Left hindlimb (tissue), 1 donor: ENCODE results near the gene FAM89A.

Source experiments
- DNase-seq: peaks from one replicate; pipeline ENCODE4 v3.0.0-alpha.2; 2018

Gene FAM89A

DNA sequence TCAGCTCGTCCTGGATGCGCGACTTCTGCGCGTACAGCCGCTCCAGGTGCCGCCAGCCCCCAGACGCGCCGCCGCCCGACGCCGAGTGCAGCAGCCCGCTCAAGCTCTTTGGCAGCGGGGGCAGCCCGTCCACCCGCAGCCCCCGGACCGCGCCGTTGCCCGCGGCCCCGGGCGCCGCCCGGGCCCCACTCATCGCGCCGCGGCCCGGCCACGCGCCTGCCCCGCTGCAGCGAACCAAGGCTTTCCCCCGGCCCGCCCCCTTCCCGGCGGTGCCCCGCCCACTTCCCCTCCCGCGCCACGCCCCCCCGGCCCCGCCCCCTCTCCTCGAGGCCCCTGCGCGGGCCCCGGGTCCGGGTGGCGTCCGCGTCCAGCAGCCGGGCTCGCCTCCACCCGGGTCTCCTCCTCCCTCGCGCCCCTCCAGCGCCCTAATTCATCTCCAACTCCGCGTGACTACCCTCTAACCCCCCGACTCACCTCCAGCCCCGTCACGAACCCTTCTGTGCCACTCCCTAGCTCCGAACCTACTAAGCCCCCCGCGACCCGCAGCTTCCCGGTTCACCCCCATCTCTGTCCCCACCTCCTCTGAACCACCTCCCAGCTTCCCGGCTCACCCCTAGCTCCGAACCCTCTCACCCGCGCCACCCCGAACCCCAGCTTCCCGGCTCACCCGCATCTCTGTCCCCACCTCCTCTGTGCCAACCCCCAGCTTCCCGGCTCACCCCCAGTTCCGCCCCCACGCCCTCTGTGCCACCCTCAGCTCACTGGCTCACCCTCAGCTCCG, at the start of gene FAM89A:
TSS of gene FAM89A (minus strand) at position 236 of the 781 bp plus-strand sequence. CDS start at position 193, 43 bp downstream.
- DNase-seq, result peak; percentile 78

DNA sequence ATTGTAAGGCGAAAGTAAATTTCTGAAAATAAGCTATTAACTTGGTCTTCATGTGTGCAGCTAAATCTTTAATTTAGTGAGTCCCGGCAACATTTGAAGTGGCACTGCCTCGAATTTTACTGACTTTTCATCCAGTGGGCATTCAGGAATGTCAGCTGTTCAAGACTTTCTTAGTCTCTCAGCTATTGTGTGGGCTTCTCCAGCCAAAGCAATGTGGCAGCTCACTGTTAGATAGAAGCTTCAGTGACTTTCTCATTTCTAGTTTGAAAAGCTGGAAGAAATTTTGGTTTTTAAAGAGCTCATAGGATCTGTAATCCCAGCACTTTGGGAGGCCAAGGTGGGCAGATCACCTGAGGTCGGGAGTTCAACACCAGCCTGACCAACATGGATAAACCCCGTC, 44.3 kb upstream of the FAM89A start:
- DNase-seq, result no peak

DNA sequence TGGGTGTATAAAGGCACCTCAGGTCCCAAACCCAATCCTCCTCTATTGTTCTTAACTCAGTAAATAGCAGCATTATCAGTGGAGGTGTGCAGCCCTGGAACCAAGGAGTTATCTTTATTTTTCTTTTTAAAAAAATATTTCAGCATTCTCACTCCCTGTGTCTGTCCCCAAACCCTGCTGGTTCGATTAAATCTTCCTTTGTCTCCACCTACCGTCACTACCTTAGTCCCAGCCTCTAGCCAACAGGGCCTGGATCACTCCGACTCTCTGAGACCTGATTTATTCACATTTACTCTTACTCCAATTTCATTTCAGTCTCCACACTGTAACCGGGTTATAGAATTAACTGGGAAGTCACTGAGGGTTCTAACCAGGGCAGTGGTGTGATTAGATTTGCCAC, 39.1 kb upstream of the FAM89A start:
- no peak for DNase-seq

- no peak for DNase-seq
Observed at GRCh38 chr1:231078250-231078649, 38.2 kb upstream of the FAM89A start.

DNA sequence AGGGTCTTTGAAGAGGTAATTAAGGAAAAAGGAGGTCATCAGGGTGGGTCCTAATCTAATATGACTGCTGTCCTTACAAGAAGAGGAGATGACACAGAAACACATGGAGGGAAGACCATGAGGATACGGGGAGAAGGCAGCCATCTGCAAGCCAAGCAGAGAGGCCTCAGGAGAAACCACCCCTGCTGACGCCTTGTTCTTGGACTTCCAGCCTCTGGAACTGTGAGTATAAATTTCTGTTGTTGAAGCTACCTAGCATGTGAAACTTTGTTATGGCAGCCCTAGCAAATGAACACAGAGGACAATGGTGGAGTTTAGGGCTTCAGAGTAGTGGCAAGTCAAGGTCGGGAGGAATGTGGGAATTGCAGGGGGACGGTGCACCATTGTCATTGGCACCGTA, 36.7 kb upstream of the FAM89A start:
- DNase-seq, result no peak

DNA sequence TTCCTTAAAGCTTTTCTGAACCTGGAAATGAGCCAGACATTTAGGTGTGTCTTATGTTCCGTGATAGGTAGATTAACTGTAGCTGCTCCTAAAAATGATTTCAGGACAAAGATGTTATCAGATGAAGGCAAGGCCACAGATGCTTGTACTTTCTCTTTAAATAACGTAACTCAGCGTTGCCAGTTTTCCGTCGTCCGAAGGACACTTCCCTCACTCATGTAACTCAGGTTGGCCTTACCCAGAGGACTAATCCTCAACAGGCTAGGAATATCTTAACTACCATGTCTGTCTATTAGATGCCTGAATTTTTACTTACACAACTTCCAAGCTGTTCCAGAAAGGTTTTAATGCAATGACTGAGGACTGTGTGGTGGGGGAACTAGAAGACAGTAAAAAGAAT, 35.4 kb upstream of the FAM89A start:
- no peak for DNase-seq

- no peak for DNase-seq
Observed at GRCh38 chr1:231075020-231075419, 35.0 kb upstream of the FAM89A start.

DNA sequence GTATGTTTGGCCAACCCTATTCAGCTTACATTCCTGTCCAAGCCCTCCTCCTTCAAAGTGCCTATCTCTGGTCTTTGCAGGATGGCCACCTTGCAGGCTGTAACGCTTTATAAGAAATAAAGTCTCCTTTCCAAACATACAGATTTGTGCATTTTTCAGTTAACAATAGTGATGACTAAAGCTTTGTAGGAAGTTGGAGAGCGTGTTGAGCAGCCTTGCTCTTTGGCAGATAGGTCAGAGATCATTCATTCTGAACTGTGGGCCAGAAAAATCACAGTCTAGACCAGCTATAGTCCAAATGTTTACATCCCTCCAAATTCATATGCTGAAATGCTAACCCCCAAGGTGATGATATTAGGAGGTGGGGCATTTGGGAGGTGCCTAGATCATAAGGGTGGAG, 34.0 kb upstream of the FAM89A start:
- no peak for DNase-seq

- no peak for DNase-seq
Observed at GRCh38 chr1:231073331-231073730, 33.3 kb upstream of the FAM89A start.

DNA sequence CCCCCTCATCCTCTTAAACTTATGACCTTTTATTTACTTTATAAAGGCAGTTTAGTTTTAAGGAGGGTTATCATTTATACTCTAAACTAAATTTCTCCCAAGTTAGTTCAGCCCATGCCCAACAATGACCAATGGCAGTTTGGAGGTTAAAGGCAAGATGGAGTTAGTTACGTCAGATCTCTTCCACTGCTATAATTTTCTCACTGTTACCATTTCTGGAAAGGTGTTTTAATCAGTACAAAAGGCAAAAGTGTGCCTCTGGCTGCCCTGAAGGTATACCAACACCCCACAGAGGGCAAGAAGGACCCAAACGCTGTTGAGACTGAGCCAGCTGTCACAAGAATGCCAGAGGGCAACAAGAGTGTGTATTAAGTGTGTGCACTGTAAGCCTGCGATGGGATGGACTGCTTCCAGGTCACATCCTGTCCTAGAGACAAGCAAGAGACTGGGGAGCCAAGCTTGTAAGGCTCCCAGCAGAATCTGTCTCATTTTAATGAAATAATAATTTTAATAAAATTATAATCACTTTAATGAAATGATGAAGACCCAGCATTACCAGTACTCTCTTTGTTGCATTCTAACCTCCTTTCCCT, 32.5 kb upstream of the FAM89A start:
- no peak for DNase-seq

GRCh38 chr1:231072041-231072440, 32.0 kb upstream of the FAM89A start:
- DNase-seq, result no peak

DNA sequence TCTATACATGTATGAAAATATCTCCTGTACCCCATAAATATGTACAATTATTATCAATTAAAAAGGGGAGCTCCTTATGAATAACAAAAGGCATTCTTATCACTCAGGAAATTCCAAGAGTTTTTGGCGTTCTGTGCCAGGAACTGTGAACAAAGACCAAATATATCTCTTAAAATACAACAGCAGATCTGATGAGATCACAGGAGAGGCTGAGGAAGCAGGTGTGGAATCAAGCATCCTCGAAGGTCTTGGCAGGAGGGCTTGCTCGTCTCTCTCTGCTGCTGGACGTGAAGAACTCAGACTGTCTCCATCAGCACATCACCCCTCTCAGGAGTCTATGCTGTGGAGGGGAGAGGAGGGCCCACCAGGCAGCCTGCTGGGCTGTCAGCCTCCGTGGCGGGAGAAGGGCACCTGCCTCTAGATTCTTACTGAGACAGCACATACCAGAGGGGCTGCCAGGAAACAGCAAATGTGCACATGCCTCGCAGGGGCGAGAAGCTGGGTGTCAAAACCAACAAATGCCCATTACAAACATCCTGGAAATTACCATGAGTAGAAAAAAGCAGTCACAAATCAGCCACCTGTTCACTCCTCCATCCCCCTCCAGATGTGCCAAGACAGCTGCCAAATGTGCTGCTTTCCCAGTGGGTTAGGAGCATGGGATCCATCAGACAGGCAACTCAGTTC, 30.8 kb upstream of the FAM89A start:
- peak; percentile 52 for DNase-seq

DNA sequence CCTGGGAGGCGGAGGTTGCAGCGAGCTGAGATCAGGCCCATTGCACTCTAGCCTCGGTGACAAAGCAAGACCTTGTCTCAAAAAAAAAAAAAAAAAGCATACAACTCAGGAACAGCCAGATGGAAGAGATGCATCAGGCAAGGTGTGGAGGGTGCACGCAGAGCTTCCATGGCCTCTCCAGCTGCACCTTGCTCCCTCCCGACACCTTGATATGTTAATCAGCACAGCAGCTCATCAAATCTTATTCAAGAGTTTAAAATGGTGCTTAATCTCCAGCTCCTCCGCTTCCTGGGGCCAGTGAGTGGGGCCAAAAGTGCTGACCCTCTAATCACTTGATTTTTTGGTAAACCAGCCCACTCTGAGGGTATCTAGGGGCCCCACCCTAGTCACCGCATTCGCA, 29.3 kb upstream of the FAM89A start:
- no peak for DNase-seq

GRCh38 chr1:231068762-231069161, 28.7 kb upstream of the FAM89A start:
- DNase-seq, result no peak

- no peak for DNase-seq
Observed at GRCh38 chr1:231065510-231066241, 25.6 kb upstream of the FAM89A start.

DNA sequence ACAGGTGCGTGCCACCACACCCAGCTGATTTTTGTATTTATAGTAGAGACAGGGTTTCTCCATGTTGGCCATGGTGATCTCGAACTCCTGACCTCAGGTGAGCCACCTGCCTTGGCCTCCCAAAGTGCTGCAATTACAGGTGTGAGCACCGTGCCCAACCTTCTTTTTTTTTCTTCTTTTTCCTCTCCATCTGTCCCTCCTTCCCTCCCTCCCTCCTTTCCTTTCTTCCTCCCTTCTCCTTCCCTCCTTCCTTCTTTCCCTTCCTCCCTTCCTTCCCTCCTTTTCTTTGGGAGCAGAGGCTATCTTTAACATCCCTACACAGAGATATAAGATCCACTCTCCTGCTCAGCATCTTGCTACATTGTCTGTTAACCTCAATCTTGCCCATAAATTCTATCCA, 24.4 kb upstream of the FAM89A start:
- DNase-seq, result no peak

DNA sequence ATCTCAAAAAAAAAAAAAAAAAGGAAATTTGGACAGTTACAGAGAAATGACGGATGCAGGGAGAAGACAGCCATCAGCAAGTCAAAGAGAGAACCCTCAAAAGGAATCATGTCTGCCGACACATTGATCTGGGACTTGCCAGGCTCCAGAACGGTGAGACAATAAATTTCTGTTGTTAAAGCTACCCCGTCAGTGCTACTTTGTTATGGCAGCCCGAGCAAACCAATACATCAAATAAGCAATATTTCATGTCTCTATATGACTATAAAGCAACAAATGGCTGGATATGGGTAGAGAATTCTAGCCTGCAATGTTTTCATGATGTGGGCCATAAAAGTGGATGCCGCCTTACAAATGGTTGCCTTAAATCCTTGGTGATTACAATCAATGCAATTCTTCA, 23.3 kb upstream of the FAM89A start:
- DNase-seq, result no peak

DNA sequence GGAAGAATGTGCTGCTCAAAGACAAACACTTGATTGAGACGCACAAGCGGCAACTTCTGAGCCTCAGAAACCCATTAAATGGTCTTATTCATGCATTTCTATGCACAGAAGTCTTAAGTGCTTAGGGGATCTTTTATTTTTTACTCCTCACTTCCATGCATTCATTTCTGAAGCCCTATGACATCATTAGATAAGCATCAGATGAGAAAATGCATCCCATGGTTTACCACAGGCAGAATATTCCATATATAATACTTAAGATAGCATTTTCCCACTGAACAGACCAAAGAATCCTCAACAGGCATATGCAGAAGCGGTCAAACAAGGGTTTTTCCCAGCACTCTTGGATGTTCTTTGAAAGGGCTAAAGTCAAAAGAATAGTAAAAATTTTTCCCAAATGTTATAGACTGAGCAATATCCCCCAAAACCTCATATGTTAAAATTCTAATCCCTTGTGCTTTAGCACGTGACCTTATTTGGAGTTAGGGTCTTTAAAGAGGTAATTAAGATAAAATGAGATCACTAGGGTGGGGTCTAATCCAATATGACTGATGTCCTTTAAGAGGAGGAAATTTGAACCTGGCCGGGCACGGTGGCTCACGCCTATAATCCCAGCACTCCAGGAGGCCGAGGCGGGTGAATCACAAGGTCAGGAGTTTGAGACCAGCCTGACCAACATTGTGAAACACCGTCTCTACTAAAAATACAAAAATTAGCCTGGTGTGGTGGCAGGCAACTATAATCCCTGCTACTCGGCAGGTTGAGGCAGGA, 22.6 kb upstream of the FAM89A start:
- DNase-seq, result no peak

DNA sequence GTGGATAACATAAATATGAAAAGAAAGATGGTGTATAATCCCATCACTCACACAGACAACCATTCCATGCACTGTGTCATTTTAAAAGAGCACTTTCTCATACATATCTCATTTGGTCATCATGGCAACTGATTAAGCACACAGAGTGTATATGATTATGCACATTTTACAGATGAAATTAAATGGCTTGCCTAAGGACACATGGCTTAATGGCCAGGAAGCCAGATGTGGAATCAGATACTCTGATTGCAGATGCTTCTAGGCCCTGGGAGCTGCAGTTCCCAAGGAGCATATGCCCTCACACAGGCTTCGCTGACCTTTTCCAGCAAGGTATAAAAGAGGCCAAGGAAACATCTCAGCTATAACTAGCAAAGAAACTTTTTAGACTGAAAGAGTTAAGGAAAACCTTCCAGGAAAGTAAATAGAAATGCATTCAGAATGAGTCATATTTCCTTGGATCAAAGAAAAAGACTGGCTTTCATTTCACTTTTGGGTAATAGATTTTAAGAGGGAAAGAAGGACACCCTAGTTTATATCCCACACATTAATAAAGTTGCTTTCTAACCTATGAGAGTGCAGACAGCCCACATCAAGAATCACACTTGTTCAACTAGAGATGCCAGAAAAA, 19.6 kb upstream of the FAM89A start:
- no peak for DNase-seq

- DNase-seq, result no peak
Observed at GRCh38 chr1:231058416-231059109, 18.5 kb upstream of the FAM89A start.

GRCh38 chr1:231057410-231057809, 17.4 kb upstream of the FAM89A start:
- DNase-seq, result no peak

- DNase-seq, result no peak
Observed at GRCh38 chr1:231055271-231055670, 15.2 kb upstream of the FAM89A start.
